ENCODE measurements around the gene OSBPL2. TPM values are rescaled to one million over a fixed set of nuclear protein-coding genes. Genes with fewer than 3 reads are reported as not detected.

Gene OSBPL2
- total and polyA plus RNA-seq, 2 experiments from 2014 or later, result 16.6 to 31.2 TPM

DNA sequence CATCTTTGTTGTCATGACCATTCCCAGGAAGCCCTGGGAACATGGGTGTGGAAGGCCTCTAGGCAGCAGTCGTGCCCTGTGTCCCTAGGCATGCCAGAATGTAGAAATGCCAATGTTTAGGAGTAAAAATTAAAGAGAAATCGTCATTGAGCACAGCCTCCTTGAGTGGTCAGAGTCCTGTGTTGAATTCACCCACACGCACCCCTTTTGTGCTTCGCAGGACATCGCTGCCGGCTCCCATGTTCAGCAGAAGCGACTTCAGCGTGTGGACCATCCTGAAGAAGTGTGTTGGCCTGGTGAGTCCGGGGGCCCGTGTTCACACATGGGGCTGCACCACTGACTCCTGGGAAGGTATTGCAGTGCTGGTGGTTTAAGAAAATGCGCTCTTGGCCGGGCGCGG is 25.1 kb downstream of the OSBPL2 start (continued):
- no peak for TF ChIP-seq CTCF (conservative IDR thresholded peaks at IDR 0.05; ENCODE audit: low read depth in 2 of 2)
- TF ChIP-seq, protein P1, sequence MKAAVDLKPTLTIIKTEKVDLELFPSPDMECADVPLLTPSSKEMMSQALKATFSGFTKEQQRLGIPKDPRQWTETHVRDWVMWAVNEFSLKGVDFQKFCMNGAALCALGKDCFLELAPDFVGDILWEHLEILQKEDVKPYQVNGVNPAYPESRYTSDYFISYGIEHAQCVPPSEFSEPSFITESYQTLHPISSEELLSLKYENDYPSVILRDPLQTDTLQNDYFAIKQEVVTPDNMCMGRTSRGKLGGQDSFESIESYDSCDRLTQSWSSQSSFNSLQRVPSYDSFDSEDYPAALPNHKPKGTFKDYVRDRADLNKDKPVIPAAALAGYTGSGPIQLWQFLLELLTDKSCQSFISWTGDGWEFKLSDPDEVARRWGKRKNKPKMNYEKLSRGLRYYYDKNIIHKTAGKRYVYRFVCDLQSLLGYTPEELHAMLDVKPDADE (IDR thresholded peaks at IDR 0.05), result no peak
- no peak for TF ChIP-seq NANOG (IDR thresholded peaks at IDR 0.05; ENCODE audit: borderline replicate concordance)
- TF ChIP-seq ZNF114 (CRISPR knock-in tag; IDR thresholded peaks at IDR 0.05), result no peak

DNA sequence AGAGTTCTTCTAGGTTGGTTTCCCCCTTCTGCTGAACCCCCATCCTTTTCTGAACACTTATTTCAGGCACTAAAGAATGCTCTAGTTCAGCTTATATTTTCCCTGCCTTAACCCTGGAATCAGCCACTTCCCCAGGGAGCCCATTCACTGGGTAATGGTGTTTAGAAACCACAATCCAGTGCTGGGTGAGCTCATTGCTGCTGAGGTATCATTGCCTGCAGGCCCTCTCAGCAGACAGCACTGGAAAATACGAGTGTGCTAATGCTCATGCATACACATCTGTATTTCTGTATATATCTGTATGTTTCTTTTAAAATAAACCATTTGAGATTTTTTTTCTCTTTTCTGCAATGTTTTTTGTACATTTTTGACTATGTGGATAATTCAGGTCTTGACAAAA is 27.0 kb downstream of the OSBPL2 start:
- no peaks in the 10 kb centered on the region for H3K4me1 ChIP-seq (ENCODE audit: insufficient read depth)
- no peaks in the 10 kb centered on the region; the same call in 1 of the 2 replicates for H4K20me1 ChIP-seq (replicated peaks; ENCODE audit: insufficient read depth)
- H3K36me3 ChIP-seq (ENCODE audit: insufficient read depth), result peaks cover 16% of the 10 kb centered on the region
- DNase-seq (ENCODE audit: low spot score), result no peak
- H3K27ac Mint-ChIP-seq, result no peak overlapping the region
- no peak overlapping the region for H3K4me3 ChIP-seq
- peaks cover 57% of the 10 kb centered on the region for H3K36me3 Mint-ChIP-seq (ENCODE audit: low read depth)
- peaks cover 2% of the 10 kb centered on the region for H3K27me3 Mint-ChIP-seq (ENCODE audit: insufficient read depth, low read depth, poor library complexity)
- H3F3A ChIP-seq (replicated peaks; ENCODE audit: low read depth), result no peaks in the 10 kb centered on the region
- TF ChIP-seq, protein P1 (IDR thresholded peaks at IDR 0.05), result no peak
- TF ChIP-seq NANOG (IDR thresholded peaks at IDR 0.05; ENCODE audit: borderline replicate concordance) (no peak), JUNB (IDR thresholded peaks at IDR 0.05; ENCODE audit: unreplicated experiment) (no peak)
- H3K4me3 Mint-ChIP-seq, result no peak overlapping the region
- H3K4me1 Mint-ChIP-seq, result peaks cover 3% of the 10 kb centered on the region; the same call in 2 of the 3 replicates
- ATAC-seq, result no peak
- H3K27ac ChIP-seq (ENCODE audit: low read depth), result no peak overlapping the region
- no peak overlapping the region for H2AFZ ChIP-seq
- no peaks in the 10 kb centered on the region for H3K27me3 ChIP-seq (ENCODE audit: insufficient read depth)
- H3K4me2 ChIP-seq, result no peak overlapping the region
- H3K79me2 ChIP-seq (replicated peaks; ENCODE audit: insufficient read depth), result no peaks in the 10 kb centered on the region; the same call in 1 of the 2 replicates
- peaks cover 13% of the 10 kb centered on the region; the same call in 2 of the 3 replicates for H3K9me3 Mint-ChIP-seq
- no peaks in the 10 kb centered on the region for H3K9me2 ChIP-seq (ENCODE audit: insufficient read depth)

- H3K36me3 ChIP-seq (ENCODE audit: insufficient read depth), result peaks cover 16% of the 10 kb centered on the region
- Mint-ChIP-seq H3K4me1 (peaks cover 3% of the 10 kb centered on the region; the same call in 2 of the 3 replicates), H3K36me3 (ENCODE audit: low read depth) (peaks cover 52% of the 10 kb centered on the region), H3K4me3 (no peak overlapping the region), H3K27ac (no peak overlapping the region), H3K9me3 (peaks cover 13% of the 10 kb centered on the region; the same call in 2 of the 3 replicates), H3K27me3 (ENCODE audit: insufficient read depth, low read depth, poor library complexity) (peaks cover 2% of the 10 kb centered on the region)
- no peaks in the 10 kb centered on the region for H3K27me3 ChIP-seq (ENCODE audit: insufficient read depth)
- H3K79me2 ChIP-seq (replicated peaks; ENCODE audit: insufficient read depth), result no peaks in the 10 kb centered on the region
- H3K27ac ChIP-seq (ENCODE audit: low read depth), result no peak overlapping the region
- H3F3A ChIP-seq (replicated peaks; ENCODE audit: low read depth), result no peaks in the 10 kb centered on the region
- DNase-seq (ENCODE audit: low spot score) (no peak), ATAC-seq (no peak)
- H3K4me1 ChIP-seq (ENCODE audit: insufficient read depth), result no peaks in the 10 kb centered on the region
- H3K4me3 ChIP-seq, result no peak overlapping the region
- no peak overlapping the region for H2AFZ ChIP-seq
- H4K20me1 ChIP-seq (replicated peaks; ENCODE audit: insufficient read depth), result no peaks in the 10 kb centered on the region; the same call in 1 of the 2 replicates
- H3K4me2 ChIP-seq, result no peak overlapping the region
- no peaks in the 10 kb centered on the region for H3K9me2 ChIP-seq (ENCODE audit: insufficient read depth)
- TF ChIP-seq JUNB (IDR thresholded peaks at IDR 0.05; ENCODE audit: unreplicated experiment) (no peak), REST (IDR thresholded peaks at IDR 0.05; ENCODE audit: unreplicated experiment) (no peak)
Measured at GRCh38 chr20:62266340-62266739, 28.0 kb downstream of the OSBPL2 start.

Data from GM23338 (cell line).